Breast epithelium (tissue), 4 donors: ENCODE results near the gene IRAK2. TPM values are rescaled to one million over a fixed set of nuclear protein-coding genes. Genes with fewer than 3 reads are reported as not detected.
"Not testable (repeated sequence)": the region's sequence is repeated elsewhere in the genome, so short reads cannot be mapped to it uniquely, and the experiment has no call there.

Experiments used
- DNase-seq, 2 donors: peaks; one replicate each; pipeline ENCODE4 v3.0.0-alpha.2; 2019; ENCODE audit warnings: low spot score in 2 of 2
- H3K27ac ChIP-seq, 2 donors: fragments of 200-600 bp; sonication (generic) in 1 of 2; one replicate each; pipeline ENCODE4 v1.5.1; 2016 to 2019; ENCODE audit warnings: mild to moderate bottlenecking in 1 of 2
- H3K27me3 ChIP-seq, 2 donors: fragments of 200-600 bp; sonication (generic) in 1 of 2; one replicate each; pipeline versions ENCODE4 v1.5.1 to v1.6.0; 2017 to 2019; ENCODE audit warnings: control low read depth in 1 of 2, mild to moderate bottlenecking in 1 of 2
- H3K36me3 ChIP-seq: fragments of 200-600 bp; one replicate; pipeline ENCODE4 v1.5.1; 2019
- H3K4me1 ChIP-seq, 2 donors: fragments of 200-600 bp; sonication (generic); one replicate each; pipeline ENCODE4 v1.5.1; 2016 to 2019; ENCODE audit warnings: control low read depth in 1 of 2
- H3K4me3 ChIP-seq, 3 donors: fragments of 200-600 bp; sonication (generic); 1 replicate in 2 of 3; 2 replicates in 1 of 3; pipeline ENCODE4 v1.5.1; 2016 to 2019; ENCODE audit warnings: mild to moderate bottlenecking in 3 of 3, moderate library complexity in 2 of 3
- H3K9me3 ChIP-seq, 2 donors: fragments of 200-600 bp; sonication (generic) in 1 of 2; one replicate each; pipeline ENCODE4 v1.5.1; 2016 to 2019; ENCODE audit warnings: control low read depth in 1 of 2
- CTCF ChIP-seq, 3 donors: fragments of 450-650 bp; IDR thresholded peaks; one replicate each; pipeline ENCODE4 v1.5.1; 2016 to 2017; ENCODE audit warnings: antibody characterized with exemption in 3 of 3, mild to moderate bottlenecking in 3 of 3, moderate library complexity in 3 of 3
- POLR2A ChIP-seq: fragments of 450-650 bp; IDR thresholded peaks from one replicate; pipeline ENCODE4 v1.6.1; 2016; ENCODE audit warnings: antibody characterized with exemption, mild to moderate bottlenecking, moderate library complexity
- POLR2AphosphoS5 ChIP-seq, 3 donors: sonication (generic); formaldehyde crosslinking; IDR thresholded peaks; one replicate each; pipeline ENCODE4 v1.6.1; 2017; ENCODE audit warnings: antibody characterized with exemption in 3 of 3
- intact Hi-C: fragments of 100-400 bp; cut with DNase I; formaldehyde crosslinking; loops from one replicate; pipeline ENCODE4 v1.15.1; 2023; ENCODE audit warnings: low total_unique reads
- total RNA-seq, 3 donors: library from RNA; depleted of rRNA; stranded (reverse); fragments of >200 nt; gene quantifications; one replicate each; pipeline ENCODE4 v1.1.0, GENCODE V29; 2016

Gene IRAK2
- total RNA-seq, 3 donors from 2014 or later, result 3.4 to 7.2 (median 5.1) TPM

DNA sequence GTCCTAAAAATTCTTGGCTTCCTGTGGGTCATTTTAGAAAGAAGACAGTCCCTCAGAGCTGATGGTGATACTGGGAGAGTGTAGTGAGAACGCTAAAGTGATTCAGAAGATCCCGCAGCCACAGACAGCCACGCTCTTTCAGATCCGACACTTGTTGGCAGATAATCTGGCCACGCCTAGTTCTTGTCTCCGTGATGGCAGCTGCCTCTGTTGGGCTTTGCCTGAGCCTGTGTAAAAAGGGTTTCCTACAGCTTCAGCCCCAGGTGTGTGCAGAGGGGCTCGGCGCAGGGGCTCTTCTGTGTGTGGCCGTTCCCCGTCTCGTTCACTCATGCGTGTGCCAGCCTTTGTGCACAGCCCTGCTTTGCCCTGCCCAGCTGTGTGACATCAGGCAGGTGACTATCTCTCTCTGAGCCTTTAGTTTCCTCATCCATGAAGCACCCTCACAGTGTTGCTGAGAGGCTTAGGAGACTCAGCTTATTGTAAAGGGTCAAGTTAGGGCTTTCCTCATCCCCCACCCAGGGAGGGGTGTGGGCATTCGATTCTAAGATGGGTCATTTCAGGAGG is 6.3 kb downstream of the IRAK2 start:
- Histone ChIP-seq H3K36me3 (no peaks in the 10 kb centered on the region), H3K4me3 (no peak overlapping the region), H3K27ac (no peak overlapping the region), H3K4me1 (peaks cover 0 to 3% of the 10 kb centered on the region in 2 donors), H3K27me3 (no peaks in the 10 kb centered on the region), H3K9me3 (peaks cover 6 to 13% of the 10 kb centered on the region in 2 donors)
- DNase-seq, result no peak
- TF ChIP-seq CTCF (IDR thresholded peaks at IDR 0.05), result no peak
- no peak for TF ChIP-seq POLR2AphosphoS5 (IDR thresholded peaks at IDR 0.05)
- intact Hi-C loops, result no loop called here

- DNase-seq, result no peak
- Histone ChIP-seq H3K9me3 (peaks cover 5 to 13% of the 10 kb centered on the region in 2 donors), H3K4me3 (no peak overlapping the region), H3K27ac (peak overlapping the region; percentile 70 to 81), H3K4me1 (peaks cover 0 to 3% of the 10 kb centered on the region in 2 donors), H3K27me3 (no peaks in the 10 kb centered on the region), H3K36me3 (no peaks in the 10 kb centered on the region)
- intact Hi-C loops, result no loop called here
- TF ChIP-seq CTCF (IDR thresholded peaks at IDR 0.05) (no peak), POLR2AphosphoS5 (IDR thresholded peaks at IDR 0.05) (no peak), POLR2A (no peak)
These were observed 8.6 kb downstream of the IRAK2 start for GRCh38 chr3:10173095-10173925.

DNA sequence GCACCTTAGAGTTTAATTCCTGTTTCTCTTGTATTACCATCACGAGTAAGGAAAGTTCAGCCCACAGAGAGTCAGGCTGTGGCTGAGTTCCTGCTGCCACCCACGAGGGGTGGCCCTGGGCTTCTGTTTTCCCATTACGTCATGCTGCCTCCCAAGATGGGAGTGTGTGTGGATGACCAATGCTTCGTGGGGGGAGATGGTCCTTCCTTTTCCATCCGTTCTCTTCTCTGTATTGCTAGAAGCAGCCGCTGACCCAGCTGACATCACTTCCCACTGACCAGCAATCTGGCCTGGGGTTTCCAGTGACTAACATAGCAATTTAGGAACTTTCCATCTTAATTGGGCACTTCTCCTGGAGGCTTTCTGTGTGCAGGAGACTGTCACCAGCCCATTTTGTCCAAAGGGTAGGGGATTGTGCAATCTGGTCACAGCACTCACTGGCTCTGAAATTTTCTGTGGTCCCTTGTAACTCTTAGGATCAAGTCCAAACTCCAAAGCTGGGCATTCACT is 9.3 kb downstream of the IRAK2 start:
- Histone ChIP-seq H3K4me3 (no peak overlapping the region), H3K27me3 (no peaks in the 10 kb centered on the region), H3K36me3 (no peaks in the 10 kb centered on the region), H3K27ac (peak overlapping the region; percentile 70 to 81), H3K9me3 (peaks cover 0 to 6% of the 10 kb centered on the region in 2 donors), H3K4me1 (peaks cover 0 to 3% of the 10 kb centered on the region in 2 donors)
- intact Hi-C loops, result no loop called here
- peak in 1 of 2 donors; percentile 57 for DNase-seq
- no peak for TF ChIP-seq POLR2A
- peak in 2 of 3 donors; percentile 29 to 64 for TF ChIP-seq POLR2AphosphoS5 (IDR thresholded peaks at IDR 0.05)
- TF ChIP-seq CTCF (IDR thresholded peaks at IDR 0.05), result no peak

DNA sequence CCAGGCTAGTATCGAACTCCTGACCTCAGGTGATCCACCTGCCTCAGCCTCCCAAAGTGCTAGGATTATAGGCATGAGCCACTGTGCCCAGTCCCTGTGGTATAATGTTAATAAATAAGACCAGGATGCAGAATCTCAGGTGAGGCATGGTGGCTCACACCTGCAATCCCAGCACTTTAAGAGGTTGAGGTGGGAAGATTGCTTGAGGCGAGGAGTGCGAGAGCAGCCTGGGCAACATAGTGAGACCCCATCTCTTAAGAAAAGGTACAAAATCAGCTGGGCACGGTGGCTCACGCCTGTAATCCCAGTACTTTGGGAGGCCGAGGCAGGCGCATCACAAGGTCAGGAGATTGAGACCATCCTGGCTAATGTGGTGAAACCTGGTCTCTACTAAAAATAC is 10.6 kb downstream of the IRAK2 start:
- H3K27ac ChIP-seq, intact Hi-C loops, H3K27me3 ChIP-seq, H3K9me3 ChIP-seq, DNase-seq, H3K4me3 ChIP-seq, H3K4me1 ChIP-seq, H3K36me3 ChIP-seq: not testable (repeated sequence)

GRCh38 chr3:10176150-10176549 is 11.4 kb downstream of the IRAK2 start:
- intact Hi-C loops, H3K4me3 ChIP-seq: not testable (repeated sequence)

GRCh38 chr3:10177737-10178136 is 13.0 kb downstream of the IRAK2 start:
- intact Hi-C loops, result no loop called here
- Histone ChIP-seq H3K27me3 (no peaks in the 10 kb centered on the region), H3K9me3 (no peaks in the 10 kb centered on the region), H3K4me1 (peaks cover 0 to 3% of the 10 kb centered on the region in 2 donors), H3K4me3 (no peak overlapping the region), H3K36me3 (no peaks in the 10 kb centered on the region), H3K27ac (no peak overlapping the region)
- no peak for TF ChIP-seq CTCF (IDR thresholded peaks at IDR 0.05)
- TF ChIP-seq POLR2AphosphoS5 (IDR thresholded peaks at IDR 0.05), result no peak
- TF ChIP-seq POLR2A, result no peak
- no peak for DNase-seq

More at GRCh38 chr3:10176150-10176549, 11.4 kb downstream of the IRAK2 start:
- H3K9me3 ChIP-seq, H3K36me3 ChIP-seq, DNase-seq, H3K27ac ChIP-seq, H3K4me1 ChIP-seq, H3K27me3 ChIP-seq: not testable (repeated sequence)
